A549 (cell line): ENCODE data around the gene SERPINA6.

ENCODE experiments used
- BCL3 ChIP-seq: fragments of >200 bp; sonication (Bioruptor Twin); formaldehyde crosslinking; IDR thresholded peaks from 3 replicates; pipeline ENCODE4 v1.6.1; 2016
- CEBPB ChIP-seq, 2 experiments: fragments of >200 bp in 1 of 2; sonication (Bioruptor Twin) in 1 of 2; formaldehyde crosslinking in 1 of 2; IDR thresholded peaks; 2 replicates each; pipeline ENCODE4 v1.6.1; 2012 to 2016
- CHD2 ChIP-seq: fragments of 150-350 bp; IDR thresholded peaks from 2 replicates; pipeline ENCODE4 v1.6.1; 2014; ENCODE audit warnings: low read length; ENCODE audit not compliant: partially characterized antibody
- EP300 ChIP-seq, 2 experiments: fragments of >200 bp; sonication (Bioruptor Twin); formaldehyde crosslinking; IDR thresholded peaks; 2 replicates in 1 of 2; 3 replicates in 1 of 2; pipeline ENCODE4 v1.6.1; 2016 to 2017
- MYC ChIP-seq: IDR thresholded peaks from 2 replicates; pipeline ENCODE4 v1.6.1; 2012; ENCODE audit warnings: mild to moderate bottlenecking, inconsistent platforms, low read length, improper control_type of control experiment, borderline replicate concordance
- POLR2A ChIP-seq: IDR thresholded peaks from 2 replicates; pipeline ENCODE4 v1.6.1; 2012; ENCODE audit warnings: mild to moderate bottlenecking, low read length
- POLR2AphosphoS2 ChIP-seq: conservative IDR thresholded peaks from 2 replicates; pipeline ENCODE4 v1.6.1; 2012; ENCODE audit warnings: low read length, improper control_type of control experiment, inconsistent platforms
- SMC3 ChIP-seq: fragments of >200 bp; sonication (Bioruptor Twin); formaldehyde crosslinking; IDR thresholded peaks from 3 replicates; pipeline ENCODE4 v1.6.1; 2018; ENCODE audit warnings: inconsistent platforms
- TP53 ChIP-seq: fragments of 250-450 bp; sonication (Bioruptor Pico); IDR thresholded peaks from 2 replicates; pipeline ENCODE4 v1.5.0; 2021; ENCODE audit warnings: mild to moderate bottlenecking, moderate library complexity
- ZFP36 ChIP-seq: fragments of 450-650 bp; IDR thresholded peaks from 2 replicates; pipeline ENCODE4 v1.6.1; 2014; ENCODE audit warnings: borderline replicate concordance; ENCODE audit not compliant: partially characterized antibody
- TF ChIP-seq, protein P1 (sequence below): IDR thresholded peaks from 2 replicates; pipeline ENCODE4 v1.6.1; 2012
- TF ChIP-seq, protein P2 (sequence below): fragments of >200 bp; sonication (Bioruptor Twin); formaldehyde crosslinking; IDR thresholded peaks from 3 replicates; pipeline ENCODE4 v1.5.1; 2016
- TF ChIP-seq, protein P3 (sequence below): fragments of 150-350 bp; IDR thresholded peaks from 2 replicates; pipeline ENCODE4 v1.6.1; 2014; ENCODE audit warnings: low read depth, mild to moderate bottlenecking, low read length
- TF ChIP-seq, protein P4 (sequence below): fragments of 250-450 bp; sonication (Bioruptor Pico); IDR thresholded peaks from 2 replicates; pipeline ENCODE4 v1.5.0; 2021; ENCODE audit warnings: mild to moderate bottlenecking, moderate library complexity, borderline replicate concordance

- TF ChIP-seq ZFP36 (no peak), CHD2 (no peak), POLR2A (no peak), TP53 (CRISPR knock-in tag) (no peak), CEBPB (IDR thresholded peaks at IDR 0.05) (no peak), EP300 (IDR thresholded peaks at IDR 0.05) (no peak), BCL3 (no peak), MYC (no peak), SMC3 (no peak), POLR2AphosphoS2 (no peak)
- TF ChIP-seq, protein P1, sequence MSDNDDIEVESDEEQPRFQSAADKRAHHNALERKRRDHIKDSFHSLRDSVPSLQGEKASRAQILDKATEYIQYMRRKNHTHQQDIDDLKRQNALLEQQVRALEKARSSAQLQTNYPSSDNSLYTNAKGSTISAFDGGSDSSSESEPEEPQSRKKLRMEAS = no peak
- TF ChIP-seq, protein P2, sequence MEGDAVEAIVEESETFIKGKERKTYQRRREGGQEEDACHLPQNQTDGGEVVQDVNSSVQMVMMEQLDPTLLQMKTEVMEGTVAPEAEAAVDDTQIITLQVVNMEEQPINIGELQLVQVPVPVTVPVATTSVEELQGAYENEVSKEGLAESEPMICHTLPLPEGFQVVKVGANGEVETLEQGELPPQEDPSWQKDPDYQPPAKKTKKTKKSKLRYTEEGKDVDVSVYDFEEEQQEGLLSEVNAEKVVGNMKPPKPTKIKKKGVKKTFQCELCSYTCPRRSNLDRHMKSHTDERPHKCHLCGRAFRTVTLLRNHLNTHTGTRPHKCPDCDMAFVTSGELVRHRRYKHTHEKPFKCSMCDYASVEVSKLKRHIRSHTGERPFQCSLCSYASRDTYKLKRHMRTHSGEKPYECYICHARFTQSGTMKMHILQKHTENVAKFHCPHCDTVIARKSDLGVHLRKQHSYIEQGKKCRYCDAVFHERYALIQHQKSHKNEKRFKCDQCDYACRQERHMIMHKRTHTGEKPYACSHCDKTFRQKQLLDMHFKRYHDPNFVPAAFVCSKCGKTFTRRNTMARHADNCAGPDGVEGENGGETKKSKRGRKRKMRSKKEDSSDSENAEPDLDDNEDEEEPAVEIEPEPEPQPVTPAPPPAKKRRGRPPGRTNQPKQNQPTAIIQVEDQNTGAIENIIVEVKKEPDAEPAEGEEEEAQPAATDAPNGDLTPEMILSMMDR = no peak
- TF ChIP-seq, protein P3, sequence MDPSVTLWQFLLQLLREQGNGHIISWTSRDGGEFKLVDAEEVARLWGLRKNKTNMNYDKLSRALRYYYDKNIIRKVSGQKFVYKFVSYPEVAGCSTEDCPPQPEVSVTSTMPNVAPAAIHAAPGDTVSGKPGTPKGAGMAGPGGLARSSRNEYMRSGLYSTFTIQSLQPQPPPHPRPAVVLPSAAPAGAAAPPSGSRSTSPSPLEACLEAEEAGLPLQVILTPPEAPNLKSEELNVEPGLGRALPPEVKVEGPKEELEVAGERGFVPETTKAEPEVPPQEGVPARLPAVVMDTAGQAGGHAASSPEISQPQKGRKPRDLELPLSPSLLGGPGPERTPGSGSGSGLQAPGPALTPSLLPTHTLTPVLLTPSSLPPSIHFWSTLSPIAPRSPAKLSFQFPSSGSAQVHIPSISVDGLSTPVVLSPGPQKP = no peak
- TF ChIP-seq, protein P4, sequence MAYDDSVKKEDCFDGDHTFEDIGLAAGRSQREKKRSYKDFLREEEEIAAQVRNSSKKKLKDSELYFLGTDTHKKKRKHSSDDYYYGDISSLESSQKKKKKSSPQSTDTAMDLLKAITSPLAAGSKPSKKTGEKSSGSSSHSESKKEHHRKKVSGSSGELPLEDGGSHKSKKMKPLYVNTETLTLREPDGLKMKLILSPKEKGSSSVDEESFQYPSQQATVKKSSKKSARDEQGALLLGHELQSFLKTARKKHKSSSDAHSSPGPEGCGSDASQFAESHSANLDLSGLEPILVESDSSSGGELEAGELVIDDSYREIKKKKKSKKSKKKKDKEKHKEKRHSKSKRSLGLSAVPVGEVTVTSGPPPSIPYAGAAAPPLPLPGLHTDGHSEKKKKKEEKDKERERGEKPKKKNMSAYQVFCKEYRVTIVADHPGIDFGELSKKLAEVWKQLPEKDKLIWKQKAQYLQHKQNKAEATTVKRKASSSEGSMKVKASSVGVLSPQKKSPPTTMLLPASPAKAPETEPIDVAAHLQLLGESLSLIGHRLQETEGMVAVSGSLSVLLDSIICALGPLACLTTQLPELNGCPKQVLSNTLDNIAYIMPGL (CRISPR knock-in tag) = no peak
Measured at GRCh38 chr14:94321421-94322271, 1.5 kb downstream of the SERPINA6 start.
